ENCODE data around the gene TBC1D13. TPM values are rescaled to one million over a fixed set of nuclear protein-coding genes. Genes with fewer than 3 reads are reported as not detected.
A peak's percentile ranks its signal among the peaks of the same experiment; 100 is the strongest.

The TBC1D13 gene
- total and polyA plus RNA-seq, 2 donors (not counting 1 experiment from before 2014, with no cell fraction given): 28.8 to 29.1 TPM

DNA sequence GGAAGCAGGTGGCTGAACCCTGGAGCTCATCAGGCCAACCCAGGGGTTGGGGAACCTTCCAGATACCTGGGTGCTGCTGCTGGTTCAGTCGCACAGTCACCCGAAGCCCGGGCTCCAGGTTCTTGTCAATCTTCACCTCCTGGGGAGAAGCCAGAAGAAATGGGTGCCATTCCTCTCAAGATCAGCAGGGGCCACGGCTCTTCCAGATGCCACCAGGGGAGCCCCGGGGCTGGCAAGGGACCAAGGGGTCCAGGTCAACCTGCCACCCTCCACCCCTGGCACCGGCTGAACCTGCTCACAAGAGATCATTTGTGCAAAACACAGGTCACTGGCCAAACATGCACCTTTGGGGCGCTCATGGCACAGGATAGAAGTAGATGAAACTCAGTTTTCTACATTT is 37.9 kb downstream of the TBC1D13 start:
- ChIA-PET CTCF (no interaction called here), POLR2A (no interaction called here)
- Histone ChIP-seq H3K9me3 (ENCODE audit: control extremely low read depth in 1 of 3, control insufficient read depth in 2 of 3, insufficient read depth in 1 of 3, low read length in 2 of 3) (no peaks in the 10 kb centered on the region), H3K79me2 (ENCODE audit: control insufficient read depth, insufficient read depth, low read length) (peaks cover 14% of the 10 kb centered on the region), H3K4me1 (ENCODE audit: control insufficient read depth in 2 of 2, insufficient read depth in 2 of 2, low read length in 2 of 2) (peaks cover 8 to 14% of the 10 kb centered on the region in 2 donors), H3K27me3 (replicated peaks in 1 of 4; ENCODE audit: control extremely low read depth in 1 of 4, control insufficient read depth in 3 of 4, insufficient read depth in 4 of 4, low read length in 3 of 4) (no peaks in the 10 kb centered on the region), H3K4me3 (ENCODE audit: control extremely low read depth in 1 of 5, extremely low read depth in 1 of 5, insufficient read depth in 1 of 5, low read depth in 2 of 5, low read length in 4 of 5) (no peak overlapping the region), H3K27ac (ENCODE audit: low read length in 2 of 2) (no peak overlapping the region), H3K4me2 (replicated peaks; ENCODE audit: low read depth, low read length, poor library complexity, severe bottlenecking) (no peak overlapping the region), H3K36me3 (replicated peaks in 1 of 2; ENCODE audit: control extremely low read depth in 1 of 2, control insufficient read depth in 1 of 2, extremely low read depth in 1 of 2, insufficient read depth in 2 of 2, low read length in 1 of 2) (peaks cover 0 to 40% of the 10 kb centered on the region in 2 experiments), H2AFZ (ENCODE audit: insufficient read depth, low read depth, low read length, poor library complexity, severe bottlenecking) (no peak overlapping the region), H4K20me1 (ENCODE audit: control insufficient read depth, insufficient read depth, low read length, poor library complexity, severe bottlenecking) (peaks cover 4% of the 10 kb centered on the region), H3K9ac (ENCODE audit: low read length) (no peak overlapping the region)
- ATAC-seq (ENCODE audit: low read depth) (no peak), DNase-seq (no peak)
- intact Hi-C loops (cut with micrococcal nuclease): no loop called here
- 91% methylated on average over 7 of the region's 7 CpGs for WGBS (ENCODE audit: insufficient coverage)
- TF ChIP-seq, protein P1, sequence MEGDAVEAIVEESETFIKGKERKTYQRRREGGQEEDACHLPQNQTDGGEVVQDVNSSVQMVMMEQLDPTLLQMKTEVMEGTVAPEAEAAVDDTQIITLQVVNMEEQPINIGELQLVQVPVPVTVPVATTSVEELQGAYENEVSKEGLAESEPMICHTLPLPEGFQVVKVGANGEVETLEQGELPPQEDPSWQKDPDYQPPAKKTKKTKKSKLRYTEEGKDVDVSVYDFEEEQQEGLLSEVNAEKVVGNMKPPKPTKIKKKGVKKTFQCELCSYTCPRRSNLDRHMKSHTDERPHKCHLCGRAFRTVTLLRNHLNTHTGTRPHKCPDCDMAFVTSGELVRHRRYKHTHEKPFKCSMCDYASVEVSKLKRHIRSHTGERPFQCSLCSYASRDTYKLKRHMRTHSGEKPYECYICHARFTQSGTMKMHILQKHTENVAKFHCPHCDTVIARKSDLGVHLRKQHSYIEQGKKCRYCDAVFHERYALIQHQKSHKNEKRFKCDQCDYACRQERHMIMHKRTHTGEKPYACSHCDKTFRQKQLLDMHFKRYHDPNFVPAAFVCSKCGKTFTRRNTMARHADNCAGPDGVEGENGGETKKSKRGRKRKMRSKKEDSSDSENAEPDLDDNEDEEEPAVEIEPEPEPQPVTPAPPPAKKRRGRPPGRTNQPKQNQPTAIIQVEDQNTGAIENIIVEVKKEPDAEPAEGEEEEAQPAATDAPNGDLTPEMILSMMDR (IDR thresholded peaks at IDR 0.05): no peak
- no peak for TF ChIP-seq EZH2 (IDR thresholded peaks at IDR 0.05; ENCODE audit: borderline replicate concordance, insufficient read depth, low read depth, low read length, poor library complexity, severe bottlenecking)
- Mint-ChIP-seq H3K9me3 (ENCODE audit: insufficient read depth) (no peaks in the 10 kb centered on the region), H3K4me3 (no peak overlapping the region), H3K27ac (no peak overlapping the region), H3K27me3 (no peaks in the 10 kb centered on the region), H3K4me1 (peaks cover 16% of the 10 kb centered on the region)

- H3K9me3 ChIP-seq (ENCODE audit: control extremely low read depth in 1 of 3, control insufficient read depth in 2 of 3, insufficient read depth in 1 of 3, low read length in 2 of 3): no peaks in the 10 kb centered on the region
- peak; percentile 11 for DNase-seq
- H3K27ac Mint-ChIP-seq: no peak overlapping the region
- H3K4me3 ChIP-seq (ENCODE audit: control extremely low read depth in 1 of 5, extremely low read depth in 1 of 5, insufficient read depth in 1 of 5, low read depth in 2 of 5, low read length in 4 of 5): no peak overlapping the region
- H3K9ac ChIP-seq (ENCODE audit: low read length): no peak overlapping the region
- no peak overlapping the region for H3K27ac ChIP-seq (ENCODE audit: low read length in 2 of 2)
- ChIA-PET POLR2A (no interaction called here), CTCF (no interaction called here)
- H3K4me1 ChIP-seq (ENCODE audit: control insufficient read depth in 2 of 2, insufficient read depth in 2 of 2, low read length in 2 of 2): peaks cover 12 to 17% of the 10 kb centered on the region in 2 donors
- peaks cover 0 to 40% of the 10 kb centered on the region in 2 experiments for H3K36me3 ChIP-seq (replicated peaks in 1 of 2; ENCODE audit: control extremely low read depth in 1 of 2, control insufficient read depth in 1 of 2, extremely low read depth in 1 of 2, insufficient read depth in 2 of 2, low read length in 1 of 2)
- H2AFZ ChIP-seq (ENCODE audit: insufficient read depth, low read depth, low read length, poor library complexity, severe bottlenecking): no peak overlapping the region
- H3K4me1 Mint-ChIP-seq: peaks cover 19% of the 10 kb centered on the region
- no peak for TF ChIP-seq EZH2 (IDR thresholded peaks at IDR 0.05; ENCODE audit: borderline replicate concordance, insufficient read depth, low read depth, low read length, poor library complexity, severe bottlenecking)
- TF ChIP-seq, protein P1 (IDR thresholded peaks at IDR 0.05): no peak
- no peaks in the 10 kb centered on the region for H3K9me3 Mint-ChIP-seq (ENCODE audit: insufficient read depth)
- H3K4me2 ChIP-seq (replicated peaks; ENCODE audit: low read depth, low read length, poor library complexity, severe bottlenecking): no peak overlapping the region
- H3K4me3 Mint-ChIP-seq: no peak overlapping the region
- H3K27me3 Mint-ChIP-seq: no peaks in the 10 kb centered on the region
- H3K27me3 ChIP-seq (replicated peaks in 1 of 4; ENCODE audit: control extremely low read depth in 1 of 4, control insufficient read depth in 3 of 4, insufficient read depth in 4 of 4, low read length in 3 of 4): no peaks in the 10 kb centered on the region
- no peak for ATAC-seq (ENCODE audit: low read depth)
- intact Hi-C loops (cut with micrococcal nuclease): no loop called here
- WGBS (ENCODE audit: insufficient coverage): 93% methylated on average over 15 of the region's 22 CpGs
- peaks cover 4% of the 10 kb centered on the region for H4K20me1 ChIP-seq (ENCODE audit: control insufficient read depth, insufficient read depth, low read length, poor library complexity, severe bottlenecking)
- H3K79me2 ChIP-seq (ENCODE audit: control insufficient read depth, insufficient read depth, low read length): peaks cover 18% of the 10 kb centered on the region
These were observed 39.1 kb downstream of the TBC1D13 start for GRCh38 chr9:128825923-128826700.

Data from B cell (primary cell).